NCI-H69 (cell line): ENCODE data around the gene SAPCD1.
"Not testable (repeated sequence)": the region's sequence is repeated elsewhere in the genome, so short reads cannot be mapped to it uniquely, and the experiment has no call there.

Experiments used
- DNase-seq: peaks from one replicate; lab custom pipeline; 2025; lab: John Stamatoyannopoulos, UW

SAPCD1 gene

DNA sequence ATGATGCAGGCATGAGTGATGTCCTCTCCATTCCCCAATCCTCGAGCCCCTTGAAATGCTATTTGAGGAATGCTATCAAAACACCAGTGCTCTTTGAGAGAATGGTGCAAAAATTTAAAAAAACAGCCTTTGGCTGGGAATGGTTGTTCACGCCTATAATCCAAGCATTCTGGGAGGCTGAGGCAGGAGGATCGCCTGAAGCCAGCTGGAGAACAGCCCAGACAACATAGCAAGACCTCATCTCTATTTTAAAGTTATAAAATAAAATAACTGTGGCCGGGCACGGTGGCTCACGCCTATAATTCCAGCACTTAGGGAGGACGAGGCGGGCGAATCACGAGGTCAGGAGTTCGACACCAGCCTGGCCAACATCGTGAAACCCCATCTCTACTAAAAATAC lies 37.3 kb downstream of the SAPCD1 start:
- DNase-seq, result no peak

DNA sequence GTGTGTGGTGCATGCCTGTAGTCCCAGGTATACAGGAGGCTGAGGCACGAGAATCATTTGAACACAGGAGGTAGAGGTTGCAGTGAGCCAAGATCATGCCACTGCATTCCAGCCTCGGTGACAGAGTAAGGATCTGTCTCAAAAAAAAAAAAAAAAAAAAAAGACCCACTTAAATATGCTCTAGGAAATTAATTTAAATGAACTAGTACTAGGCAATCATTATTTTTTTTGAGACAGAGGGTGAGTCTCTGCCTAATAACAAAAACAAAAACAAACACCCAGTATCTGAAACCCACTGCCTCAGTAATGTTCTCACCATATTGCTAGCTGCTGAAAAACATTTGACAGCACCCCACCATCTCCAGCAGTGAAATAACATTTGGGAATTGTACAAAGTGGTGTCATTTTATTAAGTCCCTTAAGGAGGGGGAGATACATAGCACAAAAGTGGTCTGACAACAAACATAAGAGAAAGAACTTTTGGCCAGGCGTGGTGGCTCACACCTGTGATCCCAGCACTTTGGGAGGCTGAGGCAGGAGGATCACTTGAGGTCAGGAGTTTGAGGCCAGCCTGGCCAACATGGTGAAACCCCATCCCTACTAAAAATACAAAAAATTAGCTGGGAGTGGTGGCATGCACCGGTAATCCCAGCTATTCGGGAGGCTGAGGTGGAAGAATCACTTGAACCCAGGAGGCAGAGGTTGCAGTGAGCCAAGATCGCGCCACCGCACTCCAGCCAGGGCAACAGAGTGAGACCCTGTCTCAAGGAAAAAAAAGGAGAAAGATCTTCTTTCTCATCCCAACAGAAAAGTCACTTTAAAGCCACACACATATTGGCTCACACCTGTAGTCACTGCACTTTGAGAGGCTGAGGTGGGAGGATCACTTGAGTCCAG lies 38.8 kb downstream of the SAPCD1 start:
- not testable (repeated sequence) for DNase-seq

DNA sequence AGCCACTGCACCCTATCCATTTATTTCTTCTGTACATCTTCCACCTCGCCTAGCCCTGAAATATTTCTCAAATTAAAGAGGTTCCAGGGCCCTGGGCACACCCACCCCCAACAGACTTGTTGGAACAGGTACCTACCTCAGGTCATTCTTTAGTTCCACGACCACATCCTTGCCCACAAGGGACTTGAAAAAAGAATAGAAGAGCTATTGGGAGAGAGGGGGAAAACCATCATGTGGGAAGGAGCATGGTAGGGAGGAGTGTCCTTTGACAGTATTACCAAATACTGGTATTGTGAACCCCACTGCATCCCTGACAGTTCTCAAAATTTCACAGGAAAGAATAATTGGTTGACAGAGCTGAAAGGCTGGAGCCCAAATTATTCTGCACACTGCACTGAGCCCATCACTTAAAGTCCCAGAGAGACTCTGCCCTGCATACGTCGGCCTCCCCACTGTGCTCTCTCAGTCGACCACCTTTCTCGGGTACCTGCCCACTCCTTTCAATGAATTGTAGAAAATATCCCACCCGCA lies 43.5 kb downstream of the SAPCD1 start:
- DNase-seq, result peak; percentile 45

DNA sequence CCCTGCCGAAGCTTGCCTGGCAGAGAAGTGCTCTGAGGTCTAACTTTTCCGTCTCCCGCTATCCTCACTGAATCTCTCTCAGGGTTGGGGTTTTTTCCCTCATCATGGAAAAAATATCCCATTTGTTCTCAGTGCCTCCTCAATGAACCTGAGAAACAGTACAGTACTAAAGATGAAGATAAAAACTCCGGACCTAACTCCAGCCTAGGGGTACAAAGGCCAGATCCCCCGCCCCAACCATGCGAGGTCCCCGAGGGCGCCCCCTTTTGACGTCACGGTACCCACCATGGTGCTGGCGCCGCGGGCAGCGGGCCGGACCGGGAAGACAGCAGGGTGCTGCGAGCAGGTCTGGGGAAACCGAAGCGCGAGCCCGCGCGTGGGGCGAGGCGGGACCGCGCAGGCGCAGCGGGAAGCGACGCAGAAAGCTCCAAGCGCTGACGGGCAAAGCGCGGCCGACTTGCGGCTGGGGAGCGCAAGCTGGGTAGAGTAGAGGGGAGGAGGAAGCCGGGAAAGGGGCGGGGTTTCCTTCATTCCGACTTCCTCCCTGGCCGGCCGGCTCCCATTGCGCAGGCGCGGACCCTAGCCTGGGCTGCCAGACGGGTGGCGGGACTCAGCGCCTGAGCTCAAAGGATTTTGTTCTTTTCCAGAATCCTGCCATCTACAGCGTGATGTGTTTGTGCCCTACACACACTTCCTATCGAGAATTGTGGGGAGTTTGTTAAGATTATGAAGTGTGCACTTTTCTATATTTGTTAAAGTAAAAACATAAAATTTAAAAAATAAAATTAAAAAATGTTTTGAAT lies 44.2 kb downstream of the SAPCD1 start, which contains the start of gene LSM2:
TSS of gene LSM2 (minus strand) at position 497 of the 803 bp plus-strand sequence. CDS start at position 288, 209 bp downstream.
- peak; percentile 98 for DNase-seq

DNA sequence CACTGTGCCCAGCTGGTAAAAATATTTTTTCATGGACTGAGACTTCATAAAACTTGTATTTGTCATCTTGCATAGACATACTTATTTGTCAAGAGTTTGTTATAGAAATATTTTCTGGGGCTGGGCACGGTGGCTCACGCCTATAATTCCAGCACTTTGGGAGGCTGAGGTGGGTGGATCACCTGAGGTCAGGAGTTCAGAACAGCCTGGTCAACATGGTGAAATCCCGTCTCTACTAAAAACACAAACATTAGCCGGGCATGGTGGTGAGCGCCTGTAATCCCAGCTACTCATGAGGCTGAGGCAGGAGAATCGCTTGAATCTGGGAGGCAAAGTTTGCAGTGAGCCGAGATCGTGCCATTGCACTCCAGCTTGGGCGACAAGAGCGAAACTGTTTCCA lies 46.1 kb downstream of the SAPCD1 start:
- not testable (repeated sequence) for DNase-seq

DNA sequence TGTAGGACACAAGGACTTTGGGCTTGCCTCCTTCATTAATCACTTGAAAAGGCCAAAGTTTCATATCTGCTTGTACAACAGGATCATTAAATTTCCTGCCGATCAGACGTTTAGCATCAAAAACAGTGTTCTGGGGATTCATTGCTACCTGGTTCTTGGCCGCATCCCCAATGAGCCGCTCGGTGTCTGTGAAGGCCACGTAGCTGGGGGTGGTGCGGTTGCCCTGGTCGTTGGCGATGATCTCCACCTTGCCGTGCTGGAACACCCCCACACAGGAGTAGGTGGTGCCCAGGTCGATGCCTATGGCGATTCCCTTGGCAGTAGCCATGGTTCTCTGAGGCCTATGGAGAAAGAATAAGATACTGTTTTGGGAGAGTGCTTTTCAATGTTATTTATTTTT lies 49.2 kb downstream of the SAPCD1 start:
- no peak for DNase-seq

DNA sequence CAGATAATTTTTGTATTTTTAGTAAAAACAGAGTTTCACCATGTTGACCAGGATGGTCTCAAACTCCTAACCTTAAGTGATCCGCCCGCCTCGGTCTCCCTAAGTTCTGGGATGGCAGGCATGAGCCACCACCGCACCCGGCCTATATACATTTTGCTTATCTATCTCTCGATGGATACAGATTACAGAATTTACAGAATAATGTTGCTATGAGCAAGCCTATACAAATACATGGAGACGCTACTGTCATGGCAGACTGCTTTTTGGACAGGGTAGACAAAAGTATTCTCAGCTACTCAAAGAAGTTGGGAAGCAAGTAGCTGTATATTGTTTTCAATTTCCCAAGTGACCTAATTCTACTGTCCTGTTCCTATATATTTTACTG lies 51.0 kb downstream of the SAPCD1 start:
- DNase-seq, result no peak
